Esophagus muscularis mucosa (tissue), 4 donors: ENCODE results near the gene LRRC4C. TPM values are rescaled to one million over a fixed set of nuclear protein-coding genes. Genes with fewer than 3 reads are reported as not detected.

Source experiments
- DNase-seq: peaks from one replicate; pipeline ENCODE4 v3.0.0-alpha.2; 2017; ENCODE audit errors: extremely low spot score
- H3K27ac ChIP-seq, 4 donors: fragments of 200-600 bp; sonication (generic); replicated peaks in 1 of 4; 1 replicate in 3 of 4; 2 replicates in 1 of 4; pipeline ENCODE4 v1.5.1; 2016 to 2019; ENCODE audit warnings: mild to moderate bottlenecking in 1 of 4
- H3K27me3 ChIP-seq, 4 donors: fragments of 200-600 bp; sonication (generic); one replicate each; pipeline versions ENCODE4 v1.5.1 to v1.6.0; 2016 to 2019
- H3K36me3 ChIP-seq, 4 donors: fragments of 200-600 bp; sonication (generic); one replicate each; pipeline ENCODE4 v1.5.1; 2016 to 2019
- H3K4me1 ChIP-seq, 4 donors: fragments of 200-600 bp; sonication (generic); one replicate each; pipeline ENCODE4 v1.5.1; 2016 to 2019
- H3K4me3 ChIP-seq, 4 donors: fragments of 200-600 bp; sonication (generic); 1 replicate in 2 of 4; 2 replicates in 2 of 4; pipeline ENCODE4 v1.5.1; 2016 to 2019; ENCODE audit warnings: mild to moderate bottlenecking in 4 of 4, moderate library complexity in 1 of 4
- H3K9me3 ChIP-seq, 4 donors: fragments of 200-600 bp; sonication (generic); 1 replicate in 3 of 4; 2 replicates in 1 of 4; pipeline ENCODE4 v1.5.1; 2016 to 2019
- CTCF ChIP-seq, 3 experiments: fragments of 200-600 bp in 2 of 3; fragments of 450-650 bp in 1 of 3; sonication (generic) in 2 of 3; IDR thresholded peaks; one replicate each; pipeline ENCODE4 v1.5.1; 2017 to 2019; ENCODE audit warnings: antibody characterized with exemption in 3 of 3, mild to moderate bottlenecking in 2 of 3, moderate library complexity in 1 of 3
- EP300 ChIP-seq: sonication (generic); formaldehyde crosslinking; IDR thresholded peaks from one replicate; pipeline ENCODE4 v1.6.1; 2017; ENCODE audit warnings: antibody characterized with exemption
- POLR2A ChIP-seq: fragments of 450-650 bp; IDR thresholded peaks from one replicate; pipeline ENCODE4 v1.6.1; 2017; ENCODE audit warnings: antibody characterized with exemption, moderate library complexity, mild to moderate bottlenecking, low read depth
- POLR2AphosphoS5 ChIP-seq, 2 donors: sonication (generic); formaldehyde crosslinking; IDR thresholded peaks; one replicate each; pipeline ENCODE4 v1.6.1; 2017; ENCODE audit warnings: antibody characterized with exemption in 2 of 2
- WGBS: methylation state at CpG from one replicate; pipeline ENCODE4 v1.1.5; 2018; 5-methylcytosine and 5-hydroxymethylcytosine counted together
- intact Hi-C: fragments of 100-400 bp; cut with DNase I; formaldehyde crosslinking; loops from one replicate; pipeline ENCODE4 v1.15.1; 2023
- total RNA-seq, 4 donors: library from RNA; depleted of rRNA; stranded (reverse); fragments of >200 nt; gene quantifications; one replicate each; pipeline versions ENCODE4 v1.1.0 to v1.2.1, GENCODE V29; 2016

Gene LRRC4C
- total RNA-seq, 4 donors from 2014 or later = 1.2 to 4.0 (median 2.2) TPM

GRCh38 chr11:40434926-40435325 lies 1024.5 kb downstream of the LRRC4C start:
- intact Hi-C loops = no loop called here
- Histone ChIP-seq H3K27me3 (no peaks in the 10 kb centered on the region), H3K27ac (no peak overlapping the region), H3K4me3 (no peak overlapping the region), H3K36me3 (no peaks in the 10 kb centered on the region), H3K4me1 (no peaks in the 10 kb centered on the region), H3K9me3 (no peaks in the 10 kb centered on the region)
- no peak for DNase-seq
- TF ChIP-seq POLR2AphosphoS5 (IDR thresholded peaks at IDR 0.05) = no peak
- no peak for TF ChIP-seq CTCF (IDR thresholded peaks at IDR 0.05)
- TF ChIP-seq EP300 = no peak
- no peak for TF ChIP-seq POLR2A
- 91% methylated on average over 2 of the region's 2 CpGs for WGBS

GRCh38 chr11:40432358-40432757 lies 1027.1 kb downstream of the LRRC4C start:
- Histone ChIP-seq H3K27ac (no peak overlapping the region), H3K9me3 (no peaks in the 10 kb centered on the region), H3K4me1 (no peaks in the 10 kb centered on the region), H3K27me3 (no peaks in the 10 kb centered on the region), H3K4me3 (no peak overlapping the region), H3K36me3 (no peaks in the 10 kb centered on the region)
- DNase-seq = no peak
- TF ChIP-seq POLR2A (no peak), EP300 (no peak), CTCF (IDR thresholded peaks at IDR 0.05) (no peak), POLR2AphosphoS5 (IDR thresholded peaks at IDR 0.05) (no peak)
- WGBS = 82% methylated on average over 2 of the region's 2 CpGs
- intact Hi-C loops = no loop called here

GRCh38 chr11:40425168-40425567 lies 1034.3 kb downstream of the LRRC4C start:
- Histone ChIP-seq H3K4me3 (no peak overlapping the region), H3K9me3 (no peaks in the 10 kb centered on the region), H3K27me3 (peaks cover 0 to 2% (median 0%) of the 10 kb centered on the region in 4 donors), H3K27ac (no peak overlapping the region), H3K4me1 (no peaks in the 10 kb centered on the region), H3K36me3 (no peaks in the 10 kb centered on the region)
- no peak for DNase-seq
- WGBS = 86% methylated on average over 1 of the region's 1 CpG
- intact Hi-C loops = no loop called here
- no peak for TF ChIP-seq CTCF (IDR thresholded peaks at IDR 0.05)
- no peak for TF ChIP-seq POLR2AphosphoS5 (IDR thresholded peaks at IDR 0.05)
- TF ChIP-seq POLR2A = no peak
- no peak for TF ChIP-seq EP300

- 86% methylated on average over 6 of the region's 6 CpGs for WGBS
- no peak for TF ChIP-seq POLR2AphosphoS5 (IDR thresholded peaks at IDR 0.05)
- no peak for TF ChIP-seq CTCF (IDR thresholded peaks at IDR 0.05)
- no peak for TF ChIP-seq POLR2A
- no peak for TF ChIP-seq EP300
- no peak overlapping the region for H3K27ac ChIP-seq
- DNase-seq = no peak
- intact Hi-C loops = no loop called here
- no peaks in the 10 kb centered on the region for H3K9me3 ChIP-seq
- H3K36me3 ChIP-seq = no peaks in the 10 kb centered on the region
- no peaks in the 10 kb centered on the region for H3K4me1 ChIP-seq
- peaks cover 0 to 2% (median 0%) of the 10 kb centered on the region in 4 donors for H3K27me3 ChIP-seq
- H3K4me3 ChIP-seq = no peak overlapping the region
Measured at GRCh38 chr11:40421208-40421981, 1038.1 kb downstream of the LRRC4C start.

GRCh38 chr11:40417627-40418026 lies 1041.8 kb downstream of the LRRC4C start:
- no peaks in the 10 kb centered on the region for H3K4me1 ChIP-seq
- H3K36me3 ChIP-seq = no peaks in the 10 kb centered on the region
- TF ChIP-seq POLR2AphosphoS5 (IDR thresholded peaks at IDR 0.05) = no peak
- TF ChIP-seq POLR2A = no peak
- TF ChIP-seq CTCF (IDR thresholded peaks at IDR 0.05) = no peak
- TF ChIP-seq EP300 = no peak
- intact Hi-C loops = no loop called here
- no peak for DNase-seq
- no peak overlapping the region for H3K4me3 ChIP-seq
- no peaks in the 10 kb centered on the region for H3K9me3 ChIP-seq
- 84% methylated on average over 3 of the region's 3 CpGs for WGBS
- H3K27me3 ChIP-seq = no peaks in the 10 kb centered on the region
- H3K27ac ChIP-seq = no peak overlapping the region
